NCI-H2081 (cell line): Measurements from ENCODE around the gene ZNF215.
A peak's percentile ranks its signal among the peaks of the same experiment; 100 is the strongest.
"Not testable (repeated sequence)": the region's sequence is repeated elsewhere in the genome, so short reads cannot be mapped to it uniquely, and the experiment has no call there.

Experiments used
- DNase-seq, 2 experiments: peaks; one replicate each; lab custom pipeline; 2025; lab: John Stamatoyannopoulos, UW

ZNF215 gene

DNA sequence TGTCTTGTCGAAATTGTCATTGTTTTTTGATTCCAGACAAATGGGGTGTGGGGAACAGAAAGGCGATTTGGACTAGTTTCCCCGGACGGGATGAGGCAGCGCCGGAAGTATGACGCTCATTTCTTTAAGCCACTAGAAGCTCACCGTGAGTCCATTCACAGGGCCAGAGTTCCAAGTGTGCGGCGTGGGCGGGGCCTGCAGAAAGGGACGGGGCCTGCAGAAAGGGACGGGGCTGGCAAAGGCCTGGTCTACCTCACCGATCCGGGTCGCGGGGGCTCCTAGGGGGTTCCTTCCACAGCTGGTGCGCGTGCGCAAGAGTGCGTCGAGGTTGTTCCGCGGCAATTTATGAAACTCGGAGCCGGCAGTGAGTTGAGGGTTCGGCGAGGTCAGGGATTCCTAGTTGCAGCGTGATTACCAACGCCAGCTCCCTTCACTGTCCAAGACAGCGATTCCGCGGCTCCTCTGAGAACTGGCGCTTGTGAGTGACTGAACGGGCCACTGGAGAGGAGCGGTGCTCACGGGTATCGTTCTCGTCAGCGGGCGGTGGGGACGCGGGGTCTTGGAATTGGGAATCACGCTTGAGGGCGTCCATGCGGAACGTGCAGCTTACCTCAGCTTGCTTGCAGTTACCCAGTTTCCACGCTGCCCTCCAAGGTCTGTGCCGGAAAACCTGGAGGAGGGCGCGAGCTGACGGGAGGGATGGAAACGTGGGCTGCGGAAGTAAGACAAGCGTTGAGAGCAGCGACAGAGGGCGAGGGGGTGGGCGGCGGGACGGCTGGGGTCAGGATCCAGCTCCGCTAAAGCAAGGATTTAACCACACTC, at the start of gene ZNF215:
ZNF215 (plus strand) TSS at position 219 of the 822 bp plus-strand sequence. CDS start 5,847 bp downstream, outside the sequence.
- DNase-seq, result peak; percentile 76 to 84

DNA sequence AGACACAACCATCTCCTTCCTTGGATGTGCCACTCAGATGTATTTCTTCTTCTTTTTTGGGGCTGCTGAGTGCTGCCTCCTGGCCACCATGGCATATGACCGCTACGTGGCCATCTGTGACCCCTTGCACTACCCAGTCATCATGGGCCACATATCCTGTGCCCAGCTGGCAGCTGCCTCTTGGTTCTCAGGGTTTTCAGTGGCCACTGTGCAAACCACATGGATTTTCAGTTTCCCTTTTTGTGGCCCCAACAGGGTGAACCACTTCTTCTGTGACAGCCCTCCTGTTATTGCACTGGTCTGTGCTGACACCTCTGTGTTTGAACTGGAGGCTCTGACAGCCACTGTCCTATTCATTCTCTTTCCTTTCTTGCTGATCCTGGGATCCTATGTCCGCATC, 49.3 kb upstream of the ZNF215 start:
- DNase-seq, result no peak

DNA sequence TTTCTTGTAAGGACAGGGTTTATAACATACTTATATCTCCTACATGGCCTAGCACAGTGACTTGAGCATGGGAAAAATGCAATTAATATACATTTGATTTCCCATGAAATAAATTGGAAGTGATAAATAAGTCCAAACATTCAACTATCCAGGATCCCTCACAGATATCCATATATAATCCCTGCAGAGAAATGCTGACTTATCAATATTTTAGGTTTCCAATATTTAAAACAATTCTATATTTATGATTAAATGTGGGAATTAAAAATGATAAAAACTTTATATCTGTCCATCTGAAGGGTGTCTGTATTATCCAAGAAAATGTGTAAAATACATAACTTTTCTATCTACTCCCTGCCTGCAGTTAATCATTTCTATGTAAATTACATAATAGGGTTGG, 43.5 kb upstream of the ZNF215 start:
- DNase-seq, result no peak

DNA sequence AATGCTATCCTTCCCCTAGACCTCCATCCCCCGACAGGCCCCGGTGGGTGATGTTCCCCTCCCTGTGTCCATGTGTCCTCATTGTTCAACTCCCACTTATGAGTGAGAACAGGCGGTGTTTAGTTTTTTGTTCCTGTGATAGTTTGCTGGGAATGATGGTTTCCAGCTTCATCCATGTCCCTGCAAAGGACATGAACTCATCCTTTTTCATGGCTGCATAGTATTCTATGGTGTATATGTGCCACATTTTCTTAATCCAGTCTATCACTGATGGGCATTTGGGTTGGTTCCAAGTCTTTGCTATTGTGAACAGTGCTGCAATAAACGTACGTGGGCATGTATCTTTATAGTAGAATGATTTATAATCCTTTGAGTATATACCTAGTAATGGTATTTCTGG, 38.5 kb upstream of the ZNF215 start:
- DNase-seq, result not testable (repeated sequence)

DNA sequence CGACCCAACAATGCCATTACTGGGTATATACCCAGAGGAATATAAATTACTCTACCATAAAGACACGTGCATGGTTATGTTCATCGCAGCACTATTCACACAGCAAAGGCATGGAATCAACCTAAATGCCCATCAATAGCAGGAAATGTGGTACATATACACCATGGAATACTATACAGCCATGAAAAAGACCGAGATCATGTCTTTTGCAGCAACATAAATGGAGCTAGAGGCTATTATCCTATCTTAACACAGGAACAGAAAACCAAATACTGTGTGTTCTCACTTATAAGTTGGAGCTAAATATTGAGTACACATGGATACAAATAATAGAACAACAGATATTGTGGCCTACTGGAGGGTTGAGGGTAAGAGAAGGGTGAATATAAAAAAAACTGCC, 37.4 kb upstream of the ZNF215 start:
- DNase-seq, result no peak

DNA sequence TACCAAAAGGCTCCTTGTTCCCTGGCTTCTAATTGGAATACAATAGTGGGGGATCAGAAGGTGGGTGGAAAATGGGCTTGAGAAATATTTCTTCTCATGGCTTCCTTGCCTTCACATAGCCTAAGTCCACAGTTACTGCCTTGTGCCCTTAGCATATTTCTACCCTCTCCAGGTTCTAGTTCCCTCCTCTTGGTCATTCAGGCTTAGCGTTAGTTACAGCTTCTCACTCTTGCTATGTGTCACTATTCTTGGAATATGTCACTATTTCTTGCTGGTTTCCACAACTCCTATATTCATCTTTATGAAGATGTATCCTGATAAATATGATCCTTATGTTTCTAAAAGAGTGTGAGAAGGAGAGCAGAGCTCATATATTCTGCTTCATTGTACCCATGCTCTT, 36.4 kb upstream of the ZNF215 start:
- no peak for DNase-seq

DNA sequence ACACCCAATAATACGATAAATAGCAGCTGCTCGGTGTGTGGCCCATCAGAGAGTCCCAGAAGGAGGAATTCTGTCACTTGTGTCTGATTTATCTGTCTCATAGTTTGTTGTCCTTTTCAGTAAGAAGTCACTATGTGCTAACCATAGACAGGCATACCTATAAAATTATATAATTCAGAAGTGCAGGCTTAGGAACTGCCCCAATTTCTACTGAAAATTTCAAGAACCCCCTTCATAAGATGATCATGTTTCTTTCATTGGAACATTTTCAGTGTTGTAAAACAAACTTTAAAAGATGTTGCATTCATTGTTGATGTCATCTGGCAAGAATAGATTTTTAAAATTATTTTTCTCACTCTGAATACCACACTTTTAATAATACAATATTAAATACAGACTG, 33.8 kb upstream of the ZNF215 start, which contains the start of gene OR2D2:
OR2D2 (minus strand) TSS at position 101 of the 400 bp plus-strand sequence; CDS start at position 101, 0 bp downstream.
- no peak for DNase-seq

DNA sequence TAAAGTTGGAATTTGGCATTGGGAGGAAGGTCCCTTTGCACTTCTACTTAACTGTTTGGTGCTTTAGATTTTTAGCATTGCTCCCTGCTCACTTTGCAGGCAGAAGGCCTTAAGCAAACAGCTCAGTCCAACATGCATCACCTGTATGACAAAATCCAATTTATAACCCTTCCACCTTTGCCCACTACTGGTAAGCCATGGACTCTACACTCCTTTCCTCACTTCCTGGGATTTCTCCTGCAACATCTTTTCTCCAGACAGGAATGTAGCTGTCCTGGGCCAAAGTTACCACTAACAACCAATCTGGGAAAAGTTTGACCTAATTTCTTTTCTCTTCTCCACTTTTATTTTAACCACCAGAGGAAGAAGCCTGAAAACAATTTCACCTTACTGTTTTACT, 32.1 kb upstream of the ZNF215 start:
- DNase-seq, result no peak

DNA sequence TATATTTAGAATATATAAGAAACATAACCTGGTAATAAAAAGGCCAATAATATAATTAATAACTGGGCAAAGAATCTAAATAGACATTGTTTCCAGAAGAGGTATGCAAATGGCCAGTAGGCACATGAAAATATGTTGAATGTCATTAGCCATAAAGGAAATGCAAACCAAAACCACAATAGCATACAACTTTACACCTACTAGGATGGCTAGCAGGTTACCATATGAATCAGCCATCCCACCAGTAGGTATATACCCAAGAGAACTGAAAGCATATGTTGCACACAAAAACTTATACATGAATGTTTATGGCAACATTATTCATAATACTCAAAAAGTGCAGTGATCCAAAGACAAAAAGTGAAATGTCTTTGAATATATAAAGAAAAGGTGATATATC, 31.2 kb upstream of the ZNF215 start:
- DNase-seq, result no peak

DNA sequence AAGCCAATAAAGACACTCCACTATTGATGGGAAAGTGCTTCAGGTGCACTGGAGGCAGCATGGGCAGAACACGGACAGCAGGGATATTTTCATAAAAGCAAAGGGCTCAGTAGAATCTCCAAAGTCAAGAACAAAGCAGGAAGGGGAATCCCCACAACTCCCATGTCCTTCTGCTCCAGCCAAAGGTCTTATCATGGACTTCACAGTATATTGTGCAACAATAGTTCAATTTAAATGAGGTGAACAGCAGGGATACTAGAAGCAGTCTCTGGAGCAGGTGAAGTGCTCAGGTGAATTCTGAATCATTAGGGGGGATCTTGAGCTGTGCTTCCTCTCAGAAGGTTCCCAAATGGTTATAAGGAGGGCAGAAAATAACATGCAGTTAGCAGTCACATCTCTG, 27.3 kb upstream of the ZNF215 start:
- DNase-seq, result no peak

DNA sequence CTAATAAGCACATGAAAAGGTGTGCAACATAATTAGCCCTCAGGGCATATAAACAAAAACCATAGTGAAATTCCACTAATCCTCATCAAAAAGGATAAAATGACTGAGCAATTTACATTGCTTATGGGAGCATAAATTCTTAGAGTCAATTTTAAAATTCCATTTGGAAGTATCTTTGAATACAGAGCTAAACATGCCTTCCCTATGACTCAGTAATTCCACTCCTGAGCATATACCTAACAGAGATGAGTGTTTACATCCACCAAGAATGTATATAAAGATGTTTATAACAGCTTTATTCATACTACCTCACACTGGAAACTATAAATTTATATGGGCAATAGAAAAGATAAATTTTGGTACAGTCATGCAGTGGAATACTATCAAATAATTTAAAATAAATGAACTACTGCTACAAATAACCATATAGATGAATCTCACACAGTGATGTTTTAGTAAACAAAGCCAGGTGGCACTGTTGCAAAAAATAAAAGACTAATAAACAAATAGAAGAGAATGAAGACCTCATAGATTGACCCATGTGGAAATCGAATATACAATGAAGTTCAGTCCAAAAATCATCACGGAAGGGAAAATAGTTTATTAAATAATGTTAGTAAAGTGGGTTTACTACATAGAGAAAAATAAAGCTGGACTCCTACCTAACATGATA, 25.8 kb upstream of the ZNF215 start:
- DNase-seq, result no peak

DNA sequence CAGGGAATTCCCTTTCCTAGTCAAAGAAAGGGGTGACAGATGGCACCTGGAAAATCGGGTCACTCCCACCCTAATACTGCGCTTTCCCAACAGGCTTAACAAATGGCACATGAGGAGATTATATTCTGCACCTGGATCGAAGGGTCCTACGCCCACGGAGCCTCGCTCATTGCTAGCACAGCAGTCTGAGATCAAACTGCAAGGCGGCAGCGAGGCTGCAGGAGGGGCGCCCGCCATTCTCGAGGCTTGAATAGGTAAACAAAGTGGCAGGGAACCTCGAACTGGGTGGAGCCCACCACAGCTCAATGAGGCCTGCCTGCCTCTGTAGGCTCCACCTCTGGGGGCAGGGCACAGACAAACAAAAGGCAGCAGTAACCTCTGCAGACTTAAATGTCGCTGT, 21.4 kb upstream of the ZNF215 start:
- not testable (repeated sequence) for DNase-seq

DNA sequence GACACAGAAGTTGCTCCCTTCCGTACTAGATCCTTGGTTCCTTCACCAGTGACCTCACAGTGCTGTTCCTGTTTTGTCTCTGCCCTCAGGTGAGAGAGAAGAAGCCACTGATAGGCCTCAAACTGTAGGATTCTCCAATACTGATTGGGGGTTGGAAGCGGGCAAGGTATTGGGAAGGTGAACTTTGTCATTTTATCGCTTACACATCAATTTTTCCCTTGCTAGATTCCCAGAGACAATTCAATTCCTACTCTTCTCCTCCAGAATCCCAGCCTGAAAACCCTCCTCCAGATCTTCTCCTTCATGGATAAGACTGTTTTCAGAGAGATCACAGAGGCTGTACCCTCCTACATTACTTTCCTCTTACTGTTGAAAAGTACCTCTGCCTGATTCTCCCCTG, 14.8 kb upstream of the ZNF215 start:
- no peak for DNase-seq

DNA sequence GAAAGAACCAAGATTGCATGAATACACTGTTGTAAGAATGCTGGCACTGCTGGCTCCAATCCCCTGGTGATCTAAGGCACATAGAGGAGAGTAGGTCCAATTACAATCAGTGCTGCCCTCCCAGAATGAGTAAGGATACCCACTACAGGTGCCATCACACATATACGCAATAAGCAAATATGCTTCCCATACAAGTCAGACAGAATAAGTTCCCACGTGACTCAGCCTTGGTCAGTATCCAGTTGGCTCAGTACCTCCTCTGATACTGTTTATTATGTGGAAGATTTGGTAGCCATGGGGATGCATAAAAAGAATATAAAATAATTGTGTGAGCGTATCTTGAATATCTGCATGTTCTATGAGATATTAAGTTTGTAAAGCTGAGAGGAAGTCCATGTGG, 14.3 kb upstream of the ZNF215 start:
- no peak for DNase-seq

DNA sequence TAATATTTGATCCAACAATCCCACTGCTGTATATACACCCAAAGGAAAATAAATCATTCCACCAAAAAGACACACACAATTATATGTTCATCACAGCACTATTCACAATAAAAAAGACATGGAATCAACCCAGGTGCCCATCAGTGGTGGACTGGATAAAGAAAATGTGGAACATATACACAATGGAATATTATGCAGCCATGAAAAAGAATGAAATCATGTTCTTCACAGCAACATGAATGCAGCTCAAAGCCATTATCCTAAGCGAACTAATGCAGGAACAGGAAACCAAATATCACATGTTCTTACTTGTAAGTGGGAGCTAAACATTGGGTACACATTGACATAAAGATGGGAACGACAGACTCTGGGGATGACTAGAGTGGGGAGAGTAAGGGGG, 6.5 kb upstream of the ZNF215 start:
- DNase-seq, result no peak

DNA sequence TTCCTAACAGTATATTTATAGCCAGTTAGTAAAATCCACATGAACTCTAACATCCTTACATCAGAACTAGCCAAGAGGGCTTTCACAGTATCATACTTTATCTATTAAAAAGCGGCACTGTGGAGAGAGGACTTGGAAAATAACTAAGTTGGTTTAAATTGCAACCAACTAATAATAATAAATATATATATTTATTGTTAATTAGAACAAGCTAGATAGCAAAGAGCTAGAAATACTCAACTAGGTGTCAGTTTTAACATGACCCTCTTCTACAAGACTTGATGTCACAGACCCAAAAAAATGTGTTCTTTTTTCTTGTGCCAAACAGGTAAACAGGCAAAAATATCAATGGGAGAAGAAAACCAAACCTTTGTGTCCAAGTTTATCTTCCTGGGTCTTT, 5.5 kb upstream of the ZNF215 start, which contains the start of gene OR2D3:
OR2D3 (plus strand) TSS at position 301 of the 400 bp plus-strand sequence; CDS start at position 301, 0 bp downstream.
- no peak for DNase-seq

DNA sequence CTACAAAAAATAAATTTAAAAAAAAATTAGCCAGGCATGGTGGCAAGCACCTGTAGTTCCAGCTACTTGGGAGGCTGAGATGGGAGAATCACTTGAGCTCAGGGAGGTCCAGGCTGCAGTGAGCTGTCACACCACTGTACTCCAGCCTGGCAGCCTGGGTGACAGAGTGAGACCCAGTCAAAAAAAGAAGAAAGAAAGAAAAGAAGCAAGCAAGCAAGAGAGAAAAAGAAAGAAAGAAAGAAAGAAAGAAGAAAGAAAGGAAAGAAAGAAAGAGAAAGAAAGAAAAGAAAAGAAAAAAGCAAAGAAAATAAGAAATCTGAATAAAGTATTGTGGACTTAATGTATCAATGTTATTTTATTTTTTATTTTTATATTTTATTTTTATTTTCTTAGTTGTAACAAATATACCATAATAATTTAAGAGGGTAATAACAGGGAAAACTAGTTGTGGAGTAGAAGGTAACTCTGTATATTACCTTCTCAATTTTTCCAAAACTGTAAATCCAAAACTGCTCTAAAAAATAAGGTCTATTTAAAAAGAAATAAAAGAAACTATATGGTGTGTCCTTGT, 1.1 kb upstream of the ZNF215 start:
- DNase-seq, result no peak

DNA sequence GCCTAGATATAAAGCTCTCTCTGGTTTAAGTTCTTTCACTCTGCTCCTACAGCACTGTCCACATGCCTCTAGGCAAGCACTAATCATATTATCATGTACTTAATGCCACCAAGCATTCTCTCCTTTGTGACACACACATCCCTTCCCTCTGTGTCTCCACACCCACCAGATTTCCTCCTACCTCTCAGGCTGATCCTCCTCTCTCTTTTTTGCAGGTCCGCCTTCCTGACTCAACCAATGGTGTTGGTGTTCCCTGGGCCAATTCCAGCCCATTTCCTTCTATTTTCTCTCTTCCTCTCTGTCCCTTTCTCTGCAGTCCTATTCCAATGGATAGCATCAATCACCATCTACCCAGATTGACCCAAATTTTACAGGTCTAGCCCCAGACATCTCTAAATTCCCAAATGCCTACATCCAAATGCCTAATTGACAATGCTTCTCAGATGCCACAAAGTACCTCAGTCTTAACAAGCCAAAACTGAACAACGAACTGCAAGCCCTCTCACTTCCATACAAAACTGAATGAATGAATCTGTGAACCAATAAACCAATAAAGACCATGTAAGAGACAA, 504 bp upstream of the ZNF215 start:
- DNase-seq, result peak in 1 of 2 experiments; percentile 23

DNA sequence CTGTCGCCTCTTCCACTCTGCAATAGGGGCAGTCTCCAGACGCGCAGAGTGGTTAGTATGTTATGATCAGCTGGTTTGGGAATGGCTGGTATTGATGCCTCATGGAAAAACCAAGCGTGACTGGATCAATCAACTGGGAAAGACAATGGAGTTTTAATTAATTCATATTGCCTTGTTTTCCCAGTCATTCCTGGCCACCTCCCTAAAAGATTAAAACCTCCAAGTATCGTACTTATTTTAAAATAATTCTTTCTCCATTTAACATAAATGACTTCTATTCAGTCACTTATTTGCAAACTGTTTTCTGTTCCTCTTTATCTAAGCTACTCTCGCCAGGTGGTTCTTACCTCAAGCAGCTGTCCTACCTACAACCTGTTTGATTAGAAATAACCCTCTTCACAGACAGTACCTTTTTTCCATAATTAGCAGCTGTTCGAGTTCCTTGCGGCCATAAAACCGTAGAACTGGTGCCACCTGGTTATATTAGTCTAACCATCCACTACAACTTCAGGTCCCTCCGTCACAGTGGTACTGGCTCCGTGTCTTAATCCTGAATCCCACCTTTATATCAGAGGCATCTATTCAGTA, 898 bp downstream of the ZNF215 start:
- DNase-seq, result peak in 1 of 2 experiments; percentile 26

DNA sequence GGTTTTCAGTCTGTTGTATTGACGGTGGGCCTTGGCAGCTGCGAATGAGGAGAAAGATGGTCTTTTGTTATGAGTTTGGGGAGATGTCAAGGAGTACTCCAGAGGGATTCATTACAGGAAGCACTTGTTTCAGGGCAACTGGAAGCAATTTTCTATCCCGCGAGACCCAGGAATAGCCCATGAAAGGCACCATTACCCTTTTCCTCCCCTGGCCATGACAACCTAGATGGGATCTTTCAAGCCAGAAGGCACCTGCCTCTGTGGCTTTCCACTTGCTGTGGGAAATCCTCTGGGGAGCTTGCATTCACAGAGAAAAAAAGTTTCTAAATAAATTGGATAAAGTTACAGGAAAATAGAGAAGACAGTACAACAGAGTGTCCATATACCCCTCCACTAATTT, 2.7 kb downstream of the ZNF215 start:
- no peak for DNase-seq

DNA sequence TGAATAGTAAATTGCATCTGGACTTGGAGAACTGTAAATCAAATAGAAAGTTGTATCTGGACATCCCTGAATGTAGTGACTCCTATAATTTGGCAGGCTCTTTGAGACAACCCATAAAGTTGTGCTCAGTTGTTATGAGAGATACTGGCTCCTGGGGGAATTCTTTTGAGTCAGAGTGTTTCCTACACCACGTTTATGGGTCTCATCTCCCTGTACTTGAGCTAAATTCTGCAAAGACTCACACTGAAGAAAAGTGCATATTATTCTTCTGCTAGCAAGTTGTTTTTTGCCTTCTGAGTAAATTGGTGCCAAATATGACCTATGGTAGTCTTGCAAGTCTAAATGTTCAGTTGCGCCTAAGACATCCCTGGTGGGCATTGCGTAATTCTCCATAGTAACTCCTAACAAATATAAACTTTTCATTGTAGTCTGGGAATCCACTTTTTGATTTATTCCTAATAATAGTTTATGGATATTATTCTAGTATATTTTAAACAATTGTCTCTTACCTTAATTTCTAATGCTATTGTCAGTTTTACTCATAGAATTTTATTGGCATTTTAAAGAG, 5.0 kb downstream of the ZNF215 start:
- DNase-seq, result no peak

DNA sequence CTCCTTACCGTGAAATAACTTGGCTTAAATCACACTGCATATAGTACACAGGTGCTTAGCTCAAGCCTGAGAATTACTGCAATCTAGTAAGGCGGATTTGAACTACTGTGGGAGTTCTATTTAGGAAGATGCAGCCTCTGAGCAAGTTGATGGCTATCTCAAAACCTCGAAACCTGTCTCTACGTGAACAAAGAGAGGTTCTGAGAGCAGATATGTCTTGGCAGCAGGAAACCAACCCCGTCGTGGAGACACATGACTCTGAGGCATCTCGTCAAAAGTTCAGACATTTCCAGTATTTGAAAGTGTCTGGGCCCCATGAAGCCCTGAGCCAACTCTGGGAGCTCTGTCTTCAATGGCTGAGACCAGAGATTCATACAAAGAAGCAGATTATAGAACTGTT, 5.9 kb downstream of the ZNF215 start:
- no peak for DNase-seq
